Adipose tissue (tissue), 3 donors: Measurements from ENCODE around the gene ZMIZ1. TPM values are rescaled to one million over a fixed set of nuclear protein-coding genes. Genes with fewer than 3 reads are reported as not detected.

ENCODE experiments used
- H3K27ac ChIP-seq: one replicate; pipeline ENCODE4 v1.5.1; 2013; ENCODE audit warnings: low read depth, low read length
- WGBS, 3 donors: extraction: QIAGEN DNeasy Blood & Tissue Kit; methylation state at CpG; one replicate each; pipeline ENCODE4 v1.1.7; 2013; 5-methylcytosine and 5-hydroxymethylcytosine counted together
- polyA plus RNA-seq, 3 donors: library from polyadenylated mRNA; stranded (reverse); fragments of 200-250 nt; gene quantifications; one replicate each; pipeline ENCODE4 v1.2.3, GENCODE V29; 2013
- donor health status: healthy with polysubstance abuse.
- donor health status: Bipolar disorder and iron deficiency.
- donor health status: healthy.

Gene ZMIZ1
- polyA plus RNA-seq, 3 donors = 17.4 to 37.1 (median 26.1) TPM

DNA sequence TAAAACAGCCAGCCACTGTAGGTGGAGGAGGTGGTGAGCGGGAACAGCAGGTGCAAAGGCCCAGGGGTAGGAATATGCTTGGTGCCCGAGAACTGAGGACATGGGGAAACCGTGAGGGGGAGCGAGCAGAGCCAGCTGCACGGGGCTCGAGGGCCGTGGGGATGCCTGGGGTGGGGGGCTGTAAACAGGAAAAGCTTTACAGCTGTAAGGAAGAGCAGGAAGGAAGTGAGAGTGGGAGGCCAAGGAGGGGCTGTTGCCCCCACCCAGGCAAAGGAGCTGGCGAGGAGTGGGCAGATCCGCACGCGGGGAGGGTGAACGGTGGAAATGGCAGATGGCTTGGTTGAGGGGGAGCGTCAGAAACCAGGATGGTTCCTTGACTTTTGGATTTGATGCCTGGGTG lies 34.4 kb downstream of the ZMIZ1 start:
- H3K27ac ChIP-seq = no peak overlapping the region
- WGBS, 3 donors = 42 to 85% (median 54%) methylated on average over 13 of the region's 13 CpGs

DNA sequence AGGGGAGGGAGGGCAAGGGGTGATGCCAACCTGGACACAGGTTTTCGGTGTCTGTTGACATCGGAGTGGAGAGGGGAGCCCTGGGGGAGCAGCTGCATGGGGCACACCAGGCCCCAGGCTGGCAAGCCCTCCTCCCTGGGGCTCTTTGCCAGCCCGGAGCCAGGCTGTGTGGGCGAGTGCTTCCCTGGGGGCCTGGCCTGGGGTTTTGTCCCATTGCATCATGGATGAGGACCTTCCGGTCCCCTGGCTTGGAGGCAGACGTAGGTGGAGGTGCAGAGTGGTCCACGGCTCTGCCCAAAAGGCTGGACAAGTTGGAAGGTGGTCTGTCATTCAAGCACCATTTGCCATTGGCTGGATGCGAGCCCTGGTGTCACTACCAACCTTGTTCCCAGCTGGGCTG lies 34.8 kb downstream of the ZMIZ1 start:
- 31 to 58% (median 39%) methylated on average over 8 of the region's 8 CpGs for WGBS, 3 donors
- no peak overlapping the region for H3K27ac ChIP-seq

DNA sequence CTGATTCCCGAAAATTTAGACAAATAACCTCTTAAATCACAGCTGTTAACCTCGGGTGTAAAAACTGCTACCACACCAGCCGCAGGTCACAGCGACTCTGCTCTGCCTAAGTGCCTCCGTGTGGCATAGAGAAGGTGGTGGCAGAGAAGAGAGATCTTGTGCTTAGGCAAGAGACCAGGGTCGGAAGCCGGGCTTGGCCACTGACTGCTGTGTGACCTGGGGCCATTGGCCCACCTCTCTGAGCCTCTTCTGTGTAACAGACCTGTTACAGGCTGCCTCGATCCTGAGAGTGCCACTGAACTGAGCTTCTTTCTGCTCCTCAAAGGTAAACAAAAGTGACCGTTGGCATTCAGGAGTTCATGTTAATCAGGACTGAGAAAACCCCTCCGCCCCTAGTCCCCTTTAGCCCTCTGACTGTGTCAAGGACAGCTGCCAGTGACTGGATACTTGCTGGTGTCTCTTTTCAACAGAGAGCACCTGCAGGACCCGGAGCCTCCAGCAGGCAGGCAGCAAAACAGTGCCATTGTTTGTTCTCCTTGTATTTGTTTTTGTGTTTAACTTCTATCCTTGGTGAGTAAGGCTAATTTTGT lies 36.5 kb downstream of the ZMIZ1 start:
- WGBS, 3 donors = 42 to 59% (median 57%) methylated on average over 11 of the region's 11 CpGs
- no peak overlapping the region for H3K27ac ChIP-seq

DNA sequence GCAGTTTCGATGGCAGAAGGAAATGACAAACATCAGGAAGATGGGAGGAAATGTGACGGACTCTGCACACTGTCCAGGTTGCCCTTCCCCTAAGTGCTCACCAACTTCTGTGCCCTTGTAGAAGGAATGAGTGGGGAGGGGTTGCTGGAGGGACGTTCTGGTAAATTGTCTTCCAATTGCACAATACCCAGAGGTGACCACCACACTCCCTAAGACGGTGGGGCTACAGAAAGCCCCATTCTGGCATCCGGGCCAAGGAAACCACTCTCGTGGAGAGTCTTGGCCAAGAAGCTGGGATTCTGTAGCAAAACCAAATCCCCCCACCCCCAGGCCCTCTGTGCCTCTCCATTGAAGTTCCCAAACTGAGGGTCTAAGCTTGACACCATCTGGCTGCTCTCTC lies 37.1 kb downstream of the ZMIZ1 start:
- no peak overlapping the region for H3K27ac ChIP-seq
- WGBS, 3 donors = 38 to 64% (median 44%) methylated on average over 6 of the region's 6 CpGs

DNA sequence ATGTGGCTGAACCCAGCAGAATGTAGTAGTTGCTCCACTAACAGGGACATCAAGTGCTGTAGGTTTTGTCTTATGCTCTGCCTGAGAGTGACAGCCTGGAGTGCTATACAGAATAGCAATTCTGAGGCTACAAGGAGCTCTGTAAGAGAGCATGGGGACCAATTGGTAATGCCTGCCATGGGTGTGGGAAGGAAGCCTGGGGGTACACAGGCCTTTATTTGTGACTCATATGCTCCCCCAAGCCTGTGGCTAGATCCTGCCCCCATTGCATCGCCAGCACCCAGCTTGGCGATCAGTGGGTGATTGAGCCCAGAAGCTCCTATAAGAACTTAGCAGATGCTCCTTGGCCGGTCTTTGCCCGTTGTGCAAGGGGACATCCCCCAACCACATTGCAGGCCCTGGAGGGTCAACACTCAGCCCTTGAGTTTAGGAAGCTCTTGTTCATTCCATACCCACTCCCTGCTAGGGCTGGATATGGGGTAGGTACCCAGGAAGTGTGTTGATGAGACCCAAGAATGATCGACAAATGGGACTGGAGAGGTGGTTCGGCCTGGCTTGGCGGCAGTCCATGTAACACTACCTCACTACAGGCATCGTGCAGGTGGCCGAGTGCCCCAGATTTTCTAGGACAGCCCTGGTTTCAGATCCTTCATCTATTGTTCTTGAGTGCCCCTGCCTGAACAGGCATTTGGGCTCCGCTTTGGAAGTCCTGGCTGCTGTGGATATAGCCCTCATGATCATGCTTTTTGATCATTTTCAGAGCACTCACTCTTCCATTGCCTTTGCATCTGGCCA lies 37.7 kb downstream of the ZMIZ1 start:
- 76 to 82% (median 77%) methylated on average over 10 of the region's 10 CpGs for WGBS, 3 donors
- H3K27ac ChIP-seq = no peak overlapping the region

DNA sequence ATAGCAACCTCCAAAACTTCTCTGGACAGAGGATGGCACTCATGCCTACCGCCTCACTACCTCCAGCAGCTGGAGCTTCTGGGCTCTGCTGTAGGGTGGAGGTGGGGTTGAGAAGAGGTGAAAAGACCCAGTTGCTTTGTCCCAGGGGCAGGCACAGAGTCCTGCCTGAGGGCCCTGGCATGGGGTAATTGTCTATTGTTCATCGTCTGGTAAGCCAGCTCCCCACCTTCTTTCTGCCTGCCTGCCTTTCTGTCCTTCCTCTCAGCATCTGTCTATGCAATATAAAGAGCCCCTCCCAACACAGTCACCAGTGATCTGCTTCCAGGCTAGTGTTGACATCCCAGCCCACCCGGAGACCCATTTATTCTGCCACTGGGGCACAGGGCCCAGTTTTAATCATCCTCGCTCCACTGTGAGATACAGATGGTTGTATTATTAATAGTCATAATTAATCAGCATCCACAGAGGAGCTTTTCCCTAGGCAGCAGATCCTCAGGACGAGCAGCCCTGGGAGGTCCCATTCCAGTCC lies 39.0 kb downstream of the ZMIZ1 start:
- WGBS, 3 donors = 65 to 69% (median 67%) methylated on average over 5 of the region's 5 CpGs
- H3K27ac ChIP-seq = no peak overlapping the region

DNA sequence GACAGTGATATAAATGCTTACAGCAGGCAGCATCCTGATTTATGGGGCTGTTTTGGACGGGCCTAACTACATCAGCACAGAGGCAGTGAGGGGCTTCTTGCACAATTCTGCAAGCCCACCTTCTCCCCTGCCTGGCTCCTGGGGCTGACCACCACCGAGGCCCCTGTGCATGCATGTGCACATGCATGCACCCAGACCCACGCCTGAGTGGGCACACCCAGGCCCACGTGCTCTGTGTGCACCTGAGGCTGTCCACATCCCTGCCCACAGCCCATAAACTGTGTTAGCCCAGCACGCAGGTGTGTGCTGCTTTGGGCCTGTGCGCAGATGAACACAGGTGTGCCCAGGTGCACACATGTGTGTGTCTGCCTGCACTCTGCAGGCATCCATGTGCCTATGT lies 40.0 kb downstream of the ZMIZ1 start:
- no peak overlapping the region for H3K27ac ChIP-seq
- 57 to 82% (median 65%) methylated on average over 6 of the region's 6 CpGs for WGBS, 3 donors

DNA sequence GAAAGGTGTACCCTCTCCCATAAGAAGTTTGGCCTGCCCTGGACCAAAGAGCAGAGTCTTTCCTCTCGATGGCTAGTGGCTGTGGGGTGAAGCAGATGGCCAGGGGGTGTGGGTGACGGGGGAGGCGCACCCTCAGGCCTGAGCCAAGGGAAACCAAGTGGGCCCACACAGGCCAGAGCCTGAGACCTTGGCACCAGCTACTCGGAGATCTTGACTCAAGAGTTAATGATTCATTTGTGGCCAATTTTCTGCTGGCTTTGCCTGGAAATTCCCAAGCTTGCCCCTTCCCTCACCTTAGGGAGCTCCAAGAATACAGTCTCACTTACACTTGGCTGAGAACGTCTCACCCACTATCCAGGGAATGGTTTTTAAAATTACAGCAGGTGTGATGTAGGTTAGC lies 42.7 kb downstream of the ZMIZ1 start:
- H3K27ac ChIP-seq = no peak overlapping the region

DNA sequence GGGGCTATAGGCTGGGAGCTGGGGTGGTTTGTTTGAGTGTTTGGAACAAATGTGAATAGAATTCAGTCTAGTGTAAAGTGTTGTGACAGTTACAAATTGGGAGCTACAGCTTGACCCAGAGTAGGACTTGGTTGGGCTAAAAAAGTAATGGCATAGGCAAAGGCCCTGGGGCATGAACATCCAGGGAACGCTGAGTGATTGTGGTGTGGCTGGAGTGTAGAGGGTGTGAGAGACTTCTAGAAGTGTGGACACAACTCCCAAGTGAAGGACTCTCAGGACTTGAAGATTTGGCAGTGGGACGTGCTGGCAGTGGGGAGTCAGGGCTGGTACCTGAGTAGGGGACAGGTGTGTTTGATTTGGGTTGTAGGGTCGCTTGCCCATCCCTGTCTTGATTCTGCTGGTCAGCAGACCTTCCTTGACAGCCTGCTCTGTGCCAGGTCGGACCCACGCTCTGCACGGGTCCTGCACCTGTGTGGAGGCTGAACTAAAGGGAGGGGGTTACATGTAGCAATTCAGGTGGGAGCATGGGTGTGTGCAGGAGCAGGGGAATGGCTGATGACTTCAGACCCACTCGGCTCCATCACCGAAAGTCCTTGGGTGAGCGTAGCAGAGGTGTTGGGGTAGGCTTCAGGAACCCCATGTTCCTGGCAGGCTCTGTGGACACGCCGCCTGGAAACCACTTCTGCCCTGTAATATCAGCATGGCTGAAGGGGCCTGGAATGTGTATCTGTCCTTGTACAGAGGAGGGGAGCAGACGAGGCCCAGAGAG lies 43.3 kb downstream of the ZMIZ1 start:
- H3K27ac ChIP-seq = no peak overlapping the region
- WGBS, 3 donors = 60 to 88% (median 77%) methylated on average over 12 of the region's 12 CpGs

More for the DNA sequence above, 42.7 kb downstream of the ZMIZ1 start:
- WGBS, 3 donors = 21 to 81% (median 68%) methylated on average over 5 of the region's 5 CpGs

DNA sequence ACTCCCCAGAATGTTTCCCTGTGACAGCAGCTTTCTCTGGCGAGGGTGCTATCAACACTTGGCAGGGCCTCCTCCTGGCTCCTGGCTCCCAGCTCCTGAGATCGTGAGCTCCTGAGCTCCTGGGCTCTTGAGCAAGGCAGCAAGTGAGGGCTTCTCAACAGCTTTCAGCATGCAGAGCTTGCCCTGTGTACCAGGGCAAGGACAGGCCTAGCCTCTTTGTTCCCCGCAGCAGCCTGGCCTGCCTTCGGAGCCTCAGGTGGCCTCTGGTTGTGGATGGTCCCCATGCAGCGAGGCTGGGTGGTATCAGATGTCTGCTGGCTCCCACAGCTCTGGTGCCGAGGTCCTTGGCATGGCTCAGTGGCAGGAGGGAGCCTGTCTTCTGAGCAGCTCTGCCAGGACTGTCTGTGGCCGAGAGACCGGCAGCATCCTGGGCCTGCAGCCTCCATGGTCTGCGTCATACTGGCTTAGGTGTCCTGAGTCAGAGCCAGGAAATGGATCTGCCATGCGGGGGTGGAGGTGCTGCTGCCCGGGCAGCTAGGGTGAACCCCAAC lies 44.2 kb downstream of the ZMIZ1 start:
- 42 to 50% (median 47%) methylated on average over 11 of the region's 11 CpGs for WGBS, 3 donors
- no peak overlapping the region for H3K27ac ChIP-seq

DNA sequence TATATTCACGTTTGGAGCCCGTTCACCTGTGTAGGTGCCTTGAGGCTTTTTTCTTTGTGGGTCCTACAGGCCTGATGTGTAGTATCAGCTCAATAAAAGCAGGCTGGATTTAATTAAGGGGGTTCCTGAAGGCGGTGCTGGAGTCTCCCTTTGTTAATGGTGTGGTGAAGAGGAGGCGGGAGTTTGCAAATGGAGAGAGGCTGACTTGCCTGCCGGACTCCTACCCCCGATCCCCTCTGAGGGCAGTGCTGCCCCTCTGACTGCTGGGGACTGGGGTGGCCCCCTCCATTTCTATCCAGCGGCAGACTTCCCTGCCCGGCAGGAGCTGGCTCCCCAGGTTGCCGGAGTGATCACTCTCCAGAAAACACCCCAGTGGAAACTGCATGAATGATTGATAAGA lies 45.1 kb downstream of the ZMIZ1 start:
- no peak overlapping the region for H3K27ac ChIP-seq
- 59 to 67% (median 61%) methylated on average over 9 of the region's 9 CpGs for WGBS, 3 donors

DNA sequence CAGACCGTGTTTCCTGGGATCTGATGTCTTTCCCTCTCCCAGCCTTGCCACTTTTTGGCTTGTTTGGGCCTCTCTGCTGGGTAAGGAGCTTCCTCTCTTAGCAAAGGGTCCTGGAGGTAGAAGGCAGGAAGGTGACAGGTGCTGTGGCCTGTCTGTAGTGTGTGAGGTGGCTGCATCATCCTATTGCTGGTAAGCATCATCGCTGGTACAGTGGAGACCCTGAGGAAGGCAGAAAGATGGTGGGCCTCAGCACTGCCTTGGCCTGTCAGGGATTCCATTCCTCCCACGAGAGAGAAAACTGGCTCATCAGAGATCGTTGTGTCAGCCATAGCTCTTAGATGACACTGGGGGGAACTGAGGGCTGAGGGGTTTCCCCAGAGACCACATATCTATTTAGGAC lies 46.5 kb downstream of the ZMIZ1 start:
- H3K27ac ChIP-seq = no peak overlapping the region
- WGBS, 3 donors = 72 to 78% (median 77%) methylated on average over 4 of the region's 4 CpGs

DNA sequence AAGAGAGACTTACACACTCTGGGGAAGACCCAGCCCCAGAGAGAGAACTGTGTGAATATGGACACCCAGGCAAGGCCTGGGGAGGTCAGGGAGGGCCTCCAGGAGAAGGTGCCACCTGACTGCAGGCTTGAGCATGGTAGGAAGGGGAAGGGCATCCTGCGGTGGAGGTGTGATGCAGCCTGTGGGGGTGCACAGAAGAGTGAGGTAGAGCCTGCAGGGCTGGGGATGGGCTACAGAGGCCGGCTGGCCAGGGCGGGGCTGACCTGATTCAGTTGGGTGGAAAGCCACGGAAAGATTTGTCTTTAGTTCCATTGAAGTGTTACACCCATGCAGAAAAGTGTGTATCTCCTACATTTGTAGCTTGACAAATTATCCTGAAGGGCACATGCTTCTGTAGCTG lies 47.6 kb downstream of the ZMIZ1 start:
- H3K27ac ChIP-seq = no peak overlapping the region
- 60 to 66% (median 63%) methylated on average over 4 of the region's 4 CpGs for WGBS, 3 donors

DNA sequence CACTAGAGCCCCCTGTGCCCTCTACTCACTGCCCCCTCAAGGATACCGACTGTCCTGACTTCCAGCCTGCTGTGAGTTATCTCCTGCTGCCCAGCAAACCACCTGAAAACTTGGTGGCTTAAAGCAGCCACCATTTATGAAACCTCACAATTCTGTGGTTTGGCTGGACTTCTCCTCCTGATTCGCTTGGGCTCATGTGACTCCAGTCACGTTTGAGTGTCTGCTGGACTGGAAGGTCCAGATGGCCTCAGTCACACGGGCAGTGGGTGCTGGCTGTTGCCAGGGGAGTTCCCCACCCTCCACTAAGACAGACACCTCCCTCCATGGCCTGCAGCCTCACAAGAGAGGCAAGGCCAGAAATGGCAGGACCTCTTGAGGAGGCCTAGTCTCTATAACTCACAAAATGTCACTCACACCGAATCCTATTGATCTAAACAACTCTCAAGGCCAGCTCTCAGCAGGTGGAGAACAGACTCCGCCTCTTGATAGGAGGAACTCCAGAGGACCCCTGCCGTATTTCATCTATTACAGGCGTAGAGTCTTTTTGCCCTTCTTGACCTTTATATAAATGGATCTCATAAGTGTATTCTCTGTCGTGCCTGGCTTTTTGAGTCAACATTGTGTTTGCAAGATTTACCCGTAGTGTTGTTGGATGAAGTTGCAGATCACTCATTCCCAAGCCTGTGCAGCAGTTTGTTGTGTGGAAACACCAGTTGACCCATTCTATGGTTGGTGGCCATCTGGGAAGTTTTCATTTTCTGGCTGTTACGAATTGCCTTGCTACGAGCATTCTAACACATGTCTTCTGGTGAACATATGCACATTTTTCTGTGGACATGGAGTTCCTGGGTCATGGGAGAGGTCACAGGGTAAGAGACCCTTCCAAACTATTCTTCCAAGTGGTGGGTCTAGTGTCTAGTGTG lies 48.3 kb downstream of the ZMIZ1 start:
- H3K27ac ChIP-seq = no peak overlapping the region
- WGBS, 3 donors = 37 to 65% (median 61%) methylated on average over 12 of the region's 12 CpGs

DNA sequence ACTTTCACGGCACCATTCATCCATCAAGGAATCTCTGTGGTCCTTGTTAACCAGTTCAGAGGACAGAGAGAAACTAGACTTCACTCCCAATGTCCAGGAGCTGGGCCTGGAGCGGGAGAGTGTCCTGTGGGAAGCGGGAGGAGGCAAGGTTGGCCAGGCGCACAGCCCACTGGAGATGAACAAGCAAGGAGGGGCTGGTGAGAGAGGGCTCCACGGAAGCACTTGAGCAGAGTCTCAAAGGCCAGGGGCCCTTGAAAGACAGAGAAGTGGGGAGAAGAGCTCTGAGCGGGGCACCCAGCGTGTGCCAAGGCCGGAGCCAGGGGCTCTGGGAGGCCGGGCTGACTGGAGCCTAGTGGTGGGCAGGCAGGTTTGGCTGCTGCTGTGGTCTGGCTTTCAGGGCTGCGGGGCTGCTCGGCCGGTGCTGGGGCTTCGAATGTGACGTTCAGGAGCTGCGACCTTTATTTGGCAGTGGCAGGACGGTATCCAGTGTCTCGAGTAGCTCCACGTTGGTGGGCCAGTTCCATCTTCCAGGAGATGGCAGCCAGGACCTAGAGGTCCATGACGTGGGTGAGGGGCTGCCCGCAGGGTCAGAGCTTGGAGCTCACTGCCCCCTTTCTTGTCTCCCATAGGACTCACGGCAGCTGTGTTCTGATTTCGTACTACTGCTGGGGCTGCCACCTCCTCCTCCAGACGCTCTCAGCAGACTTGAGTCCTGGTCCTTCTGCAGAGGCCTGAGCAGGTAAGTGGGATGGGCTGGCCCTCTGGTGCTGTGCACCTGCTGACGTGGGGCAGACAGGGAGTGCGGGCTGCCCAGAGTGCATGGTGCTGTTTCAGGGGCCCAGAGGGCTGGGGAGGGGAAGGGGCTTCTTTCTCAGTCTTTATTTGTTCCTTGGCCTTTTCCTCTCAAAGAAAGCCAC lies 49.8 kb downstream of the ZMIZ1 start:
- WGBS, 3 donors = 89 to 93% (median 90%) methylated on average over 25 of the region's 25 CpGs
- H3K27ac ChIP-seq = no peak overlapping the region

DNA sequence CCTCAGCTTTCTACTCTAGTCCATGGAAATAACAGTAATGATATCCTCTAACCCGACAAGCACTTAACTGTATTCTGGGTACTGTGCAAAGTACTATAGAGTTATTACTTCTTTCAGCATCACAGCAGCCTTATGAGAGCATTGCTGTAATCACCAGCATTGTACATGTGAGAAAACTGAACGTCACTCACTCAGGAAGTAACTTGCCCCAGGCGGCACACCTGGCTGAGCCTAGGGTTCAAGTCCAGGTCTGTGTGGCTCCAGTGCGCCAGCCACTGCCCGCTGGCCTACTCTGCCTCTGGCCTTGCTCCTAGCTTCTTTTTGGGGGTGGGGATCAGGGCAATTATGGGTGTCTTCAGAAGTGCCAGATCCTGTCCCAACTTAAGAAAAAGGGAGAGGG lies 50.5 kb downstream of the ZMIZ1 start:
- H3K27ac ChIP-seq = no peak overlapping the region
- 72 to 88% (median 85%) methylated on average over 5 of the region's 5 CpGs for WGBS, 3 donors

DNA sequence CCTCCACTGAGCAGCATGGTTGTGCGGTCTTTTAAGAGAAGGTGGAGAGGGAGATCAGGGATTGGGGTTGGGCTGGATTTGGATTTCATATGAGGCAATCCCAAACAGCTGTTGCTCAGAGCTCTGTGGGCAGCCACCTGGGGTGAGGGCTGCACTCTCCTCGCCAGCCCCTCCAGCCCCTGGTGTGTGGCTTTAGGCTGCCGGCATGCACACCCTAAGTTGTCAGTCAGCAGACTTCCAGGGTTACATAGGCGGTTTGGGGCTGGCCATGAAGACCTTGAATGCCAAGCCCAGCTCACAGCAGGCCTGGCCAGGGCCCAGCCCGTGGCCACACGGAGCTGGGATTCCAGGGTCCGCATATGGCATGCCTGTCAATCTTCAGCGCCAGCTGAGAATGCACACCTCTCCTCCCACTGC lies 54.8 kb downstream of the ZMIZ1 start:
- WGBS, 3 donors = 41 to 78% (median 75%) methylated on average over 8 of the region's 8 CpGs
- no peak overlapping the region for H3K27ac ChIP-seq
